Loucy (cell line): Measurements from ENCODE around the gene A1CF.
"Not testable (repeated sequence)": the region's sequence is repeated elsewhere in the genome, so short reads cannot be mapped to it uniquely, and the experiment has no call there.

Experiments used
- H2AFZ ChIP-seq: fragments of 200-600 bp; sonication (generic); 2 replicates; pipeline ENCODE4 v1.6.0; 2016; ENCODE audit warnings: antibody characterized with exemption, mild to moderate bottlenecking, low read length, moderate library complexity
- H3F3A ChIP-seq: fragments of 200-600 bp; 2 replicates; pipeline ENCODE4 v1.6.0; 2016; ENCODE audit warnings: antibody characterized with exemption, low read depth, mild to moderate bottlenecking
- H3K27me3 ChIP-seq: fragments of 200-600 bp; sonication (generic); 2 replicates; pipeline ENCODE4 v1.6.1; 2014; ENCODE audit warnings: low read length, mild to moderate bottlenecking; ENCODE audit not compliant: insufficient read depth, poor library complexity, severe bottlenecking
- H3K36me3 ChIP-seq: fragments of 200-600 bp; sonication (generic); 2 replicates; pipeline ENCODE4 v1.6.1; 2016; ENCODE audit warnings: low read length; ENCODE audit not compliant: insufficient read depth
- H3K4me1 ChIP-seq: fragments of 200-600 bp; sonication (generic); 2 replicates; pipeline ENCODE4 v1.5.1; 2014; ENCODE audit warnings: low read length, mild to moderate bottlenecking; ENCODE audit not compliant: insufficient read depth, poor library complexity, severe bottlenecking
- H3K4me2 ChIP-seq: fragments of 200-600 bp; sonication (generic); 2 replicates; pipeline ENCODE4 v1.6.0; 2014; ENCODE audit warnings: antibody characterized with exemption, low read length, low read depth, mild to moderate bottlenecking; ENCODE audit not compliant: poor library complexity, severe bottlenecking
- H3K4me3 ChIP-seq: fragments of 200-600 bp; sonication (generic); 2 replicates; pipeline ENCODE4 v1.5.1; 2014; ENCODE audit warnings: low read length, mild to moderate bottlenecking, mixed read lengths; ENCODE audit not compliant: poor library complexity, severe bottlenecking
- H3K79me2 ChIP-seq: fragments of 200-600 bp; sonication (generic); 2 replicates; pipeline ENCODE4 v1.6.1; 2014; ENCODE audit warnings: low read length; ENCODE audit not compliant: insufficient read depth
- H3K9ac ChIP-seq: fragments of 200-600 bp; sonication (generic); 2 replicates; pipeline ENCODE4 v1.6.0; 2014; ENCODE audit warnings: mild to moderate bottlenecking, low read depth, low read length, moderate library complexity; ENCODE audit not compliant: poor library complexity, severe bottlenecking
- H3K9me2 ChIP-seq: fragments of 200-600 bp; sonication (generic); replicated peaks from 2 replicates; pipeline ENCODE4 v1.6.1; 2016; ENCODE audit warnings: low read depth, low read length, mixed read lengths
- H3K9me3 ChIP-seq: fragments of 200-600 bp; sonication (generic); 2 replicates; pipeline ENCODE4 v1.6.1; 2014; ENCODE audit warnings: mild to moderate bottlenecking, antibody characterized with exemption, low read length, low read depth; ENCODE audit not compliant: insufficient read depth
- H4K20me1 ChIP-seq: fragments of 200-600 bp; sonication (generic); 2 replicates; pipeline ENCODE4 v1.6.0; 2014; ENCODE audit warnings: antibody characterized with exemption, low read length, mild to moderate bottlenecking; ENCODE audit not compliant: insufficient read depth, poor library complexity, severe bottlenecking
- EZH2phosphoT487 ChIP-seq: fragments of 200-600 bp; IDR thresholded peaks from 2 replicates; pipeline ENCODE4 v1.6.1; 2018; ENCODE audit warnings: antibody characterized with exemption, mild to moderate bottlenecking, moderate library complexity, borderline replicate concordance
- TF ChIP-seq, protein P1 (sequence below): fragments of 200-600 bp; sonication (generic); conservative IDR thresholded peaks from 2 replicates; pipeline ENCODE4 v1.5.1; 2014; ENCODE audit warnings: mild to moderate bottlenecking, antibody characterized with exemption, low read length

The A1CF gene

DNA sequence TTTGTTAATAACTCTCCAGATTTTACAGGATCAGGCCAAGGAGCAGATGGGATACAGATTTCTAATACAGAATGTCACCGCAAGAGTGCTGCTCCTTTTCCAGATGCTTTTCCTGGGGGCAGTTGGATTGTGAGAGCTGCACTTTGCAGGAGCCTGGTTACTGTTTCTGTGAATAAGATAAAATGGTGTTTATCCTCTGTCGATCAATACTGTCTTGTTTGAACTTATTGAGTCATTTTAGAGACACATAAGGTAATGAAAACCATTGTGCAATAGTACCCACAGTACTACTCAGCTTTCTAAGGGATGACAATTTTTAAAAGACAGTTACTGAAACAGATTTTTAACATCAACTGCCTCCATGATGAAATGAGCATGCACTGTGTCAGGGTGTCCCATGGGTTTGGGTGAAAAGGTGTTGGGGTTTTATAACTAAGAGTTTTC is 2.9 kb downstream of the A1CF start:
- H3K9me3 ChIP-seq, result no peaks in the 10 kb centered on the region
- no peak overlapping the region for H2AFZ ChIP-seq
- no peaks in the 10 kb centered on the region for H3K27me3 ChIP-seq
- H3F3A ChIP-seq, result no peaks in the 10 kb centered on the region
- no peak overlapping the region for H3K9ac ChIP-seq
- no peak overlapping the region for H3K4me3 ChIP-seq
- no peaks in the 10 kb centered on the region for H4K20me1 ChIP-seq
- no peaks in the 10 kb centered on the region for H3K36me3 ChIP-seq
- no peaks in the 10 kb centered on the region for H3K4me1 ChIP-seq
- H3K9me2 ChIP-seq, result no peaks in the 10 kb centered on the region
- TF ChIP-seq EZH2phosphoT487, result no peak
- TF ChIP-seq, protein P1, sequence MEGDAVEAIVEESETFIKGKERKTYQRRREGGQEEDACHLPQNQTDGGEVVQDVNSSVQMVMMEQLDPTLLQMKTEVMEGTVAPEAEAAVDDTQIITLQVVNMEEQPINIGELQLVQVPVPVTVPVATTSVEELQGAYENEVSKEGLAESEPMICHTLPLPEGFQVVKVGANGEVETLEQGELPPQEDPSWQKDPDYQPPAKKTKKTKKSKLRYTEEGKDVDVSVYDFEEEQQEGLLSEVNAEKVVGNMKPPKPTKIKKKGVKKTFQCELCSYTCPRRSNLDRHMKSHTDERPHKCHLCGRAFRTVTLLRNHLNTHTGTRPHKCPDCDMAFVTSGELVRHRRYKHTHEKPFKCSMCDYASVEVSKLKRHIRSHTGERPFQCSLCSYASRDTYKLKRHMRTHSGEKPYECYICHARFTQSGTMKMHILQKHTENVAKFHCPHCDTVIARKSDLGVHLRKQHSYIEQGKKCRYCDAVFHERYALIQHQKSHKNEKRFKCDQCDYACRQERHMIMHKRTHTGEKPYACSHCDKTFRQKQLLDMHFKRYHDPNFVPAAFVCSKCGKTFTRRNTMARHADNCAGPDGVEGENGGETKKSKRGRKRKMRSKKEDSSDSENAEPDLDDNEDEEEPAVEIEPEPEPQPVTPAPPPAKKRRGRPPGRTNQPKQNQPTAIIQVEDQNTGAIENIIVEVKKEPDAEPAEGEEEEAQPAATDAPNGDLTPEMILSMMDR, result no peak
- no peak overlapping the region for H3K4me2 ChIP-seq
- H3K79me2 ChIP-seq, result no peaks in the 10 kb centered on the region

DNA sequence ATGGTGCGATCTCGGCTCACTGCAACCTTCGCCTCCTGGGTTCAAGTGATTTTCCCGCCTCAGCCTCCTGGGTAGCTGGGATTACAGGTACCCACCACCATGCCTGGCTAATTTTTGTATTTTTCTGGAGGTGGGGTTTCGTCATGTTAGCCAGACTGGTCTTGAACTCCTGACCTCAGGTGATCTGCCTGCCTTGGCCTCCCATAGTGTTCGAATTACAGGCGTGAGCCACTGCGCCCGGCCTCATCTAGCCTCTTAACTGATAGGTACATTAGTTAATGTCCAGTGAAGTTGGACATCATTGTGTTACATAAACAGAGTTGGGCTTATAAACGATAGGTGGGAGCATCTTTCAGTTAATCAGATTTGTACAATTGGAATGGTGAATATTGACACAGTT is 4.4 kb downstream of the A1CF start:
- not testable (repeated sequence) for H3F3A ChIP-seq, H2AFZ ChIP-seq, H3K36me3 ChIP-seq, H3K4me1 ChIP-seq, H3K9me3 ChIP-seq, H3K9me2 ChIP-seq, H4K20me1 ChIP-seq, H3K27me3 ChIP-seq, H3K4me3 ChIP-seq, H3K4me2 ChIP-seq, H3K9ac ChIP-seq, H3K79me2 ChIP-seq

DNA sequence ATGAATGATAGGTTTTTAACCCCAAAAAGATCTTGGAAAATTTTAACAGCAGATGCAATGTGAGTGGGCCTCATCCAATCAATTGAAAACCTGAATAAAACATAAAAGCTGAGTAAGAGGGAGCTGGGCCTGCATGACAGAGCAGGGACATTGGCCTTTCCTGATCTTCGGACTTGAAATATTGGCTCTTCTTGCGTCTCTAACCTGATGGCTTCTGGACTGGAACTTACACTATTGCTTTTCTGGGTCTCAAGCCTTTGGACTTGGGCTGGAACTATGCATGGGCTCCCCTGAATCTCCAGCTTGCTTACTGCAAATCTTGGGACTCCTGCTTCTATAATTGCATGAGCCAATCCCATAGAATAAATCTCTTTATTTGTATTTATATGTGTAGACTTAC is 9.0 kb downstream of the A1CF start:
- H3K9me3 ChIP-seq, result no peaks in the 10 kb centered on the region
- H3K79me2 ChIP-seq, result no peaks in the 10 kb centered on the region
- H3K9ac ChIP-seq, result no peak overlapping the region
- no peaks in the 10 kb centered on the region for H3K27me3 ChIP-seq
- no peak overlapping the region for H3K4me2 ChIP-seq
- H3K4me1 ChIP-seq, result no peaks in the 10 kb centered on the region
- no peak overlapping the region for H2AFZ ChIP-seq
- no peaks in the 10 kb centered on the region for H3F3A ChIP-seq
- H3K36me3 ChIP-seq, result no peaks in the 10 kb centered on the region
- no peaks in the 10 kb centered on the region for H3K9me2 ChIP-seq
- no peak overlapping the region for H3K4me3 ChIP-seq
- no peaks in the 10 kb centered on the region for H4K20me1 ChIP-seq
- no peak for TF ChIP-seq EZH2phosphoT487
- TF ChIP-seq, protein P1, result no peak

GRCh38 chr10:50874723-50875122 is 10.7 kb downstream of the A1CF start:
- Histone ChIP-seq H4K20me1 (no peaks in the 10 kb centered on the region), H2AFZ (no peak overlapping the region), H3K27me3 (no peaks in the 10 kb centered on the region), H3F3A (no peaks in the 10 kb centered on the region), H3K4me1 (no peaks in the 10 kb centered on the region), H3K9me2 (no peaks in the 10 kb centered on the region), H3K9ac (no peak overlapping the region), H3K4me3 (no peak overlapping the region), H3K36me3 (no peaks in the 10 kb centered on the region), H3K4me2 (no peak overlapping the region), H3K79me2 (no peaks in the 10 kb centered on the region), H3K9me3 (no peaks in the 10 kb centered on the region)
- TF ChIP-seq EZH2phosphoT487, result no peak
- TF ChIP-seq, protein P1, result no peak
